Prostate gland (tissue), 2 donors: Measurements from ENCODE around the gene UBL4A. TPM values are rescaled to one million over a fixed set of nuclear protein-coding genes. Genes with fewer than 3 reads are reported as not detected.

ENCODE experiments used
- DNase-seq: peaks from one replicate; pipeline ENCODE4 v3.0.0-alpha.2; 2019; ENCODE audit warnings: low spot score
- H3K27ac ChIP-seq, 2 donors: fragments of 200-600 bp; sonication (generic); 2 replicates each; pipeline ENCODE4 v1.5.1; 2017 to 2019
- H3K27me3 ChIP-seq: fragments of 200-600 bp; sonication (generic); replicated peaks from 2 replicates; pipeline ENCODE4 v1.5.1; 2019; ENCODE audit not compliant: insufficient read depth
- H3K36me3 ChIP-seq, 2 donors: fragments of 200-600 bp; sonication (generic); 1 replicate in 1 of 2; 2 replicates in 1 of 2; pipeline versions ENCODE4 v1.5.1 to v1.8.1; 2017 to 2019
- H3K4me1 ChIP-seq: fragments of 200-600 bp; sonication (generic); replicated peaks from 2 replicates; pipeline ENCODE4 v1.5.1; 2019
- H3K4me3 ChIP-seq, 2 donors: fragments of 200-600 bp; sonication (generic); 2 replicates each; pipeline ENCODE4 v1.5.1; 2017 to 2019
- H3K9me3 ChIP-seq: fragments of 200-600 bp; sonication (generic); 2 replicates; pipeline ENCODE4 v1.5.1; 2017
- POLR2A ChIP-seq: fragments of 450-650 bp; IDR thresholded peaks from one replicate; pipeline ENCODE4 v1.6.1; 2016; ENCODE audit warnings: antibody characterized with exemption, mild to moderate bottlenecking
- POLR2AphosphoS5 ChIP-seq: sonication (generic); formaldehyde crosslinking; IDR thresholded peaks from one replicate; pipeline ENCODE4 v1.6.1; 2017; ENCODE audit warnings: antibody characterized with exemption
- WGBS: methylation state at CpG from one replicate; pipeline ENCODE4 v1.1.5; 2018; 5-methylcytosine and 5-hydroxymethylcytosine counted together
- intact Hi-C: fragments of 100-400 bp; cut with DNase I; formaldehyde crosslinking; loops from one replicate; pipeline ENCODE4 v1.14.2; 2022
- total RNA-seq, 2 donors: library from RNA; depleted of rRNA; stranded (reverse); fragments of >200 nt; gene quantifications; one replicate each; pipeline ENCODE4 v1.1.0, GENCODE V29; 2016
- TF ChIP-seq, protein P1 (sequence below), 4 experiments: fragments of 200-600 bp in 2 of 4; fragments of 450-650 bp in 2 of 4; sonication (generic) in 2 of 4; IDR thresholded peaks; 1 replicate in 3 of 4; 2 replicates in 1 of 4; pipeline ENCODE4 v1.5.1; 2016 to 2019; ENCODE audit warnings: antibody characterized with exemption in 4 of 4, mild to moderate bottlenecking in 2 of 4, moderate library complexity in 2 of 4

UBL4A gene
- total RNA-seq, 2 donors from 2014 or later, result 31.9 to 53.7 TPM

DNA sequence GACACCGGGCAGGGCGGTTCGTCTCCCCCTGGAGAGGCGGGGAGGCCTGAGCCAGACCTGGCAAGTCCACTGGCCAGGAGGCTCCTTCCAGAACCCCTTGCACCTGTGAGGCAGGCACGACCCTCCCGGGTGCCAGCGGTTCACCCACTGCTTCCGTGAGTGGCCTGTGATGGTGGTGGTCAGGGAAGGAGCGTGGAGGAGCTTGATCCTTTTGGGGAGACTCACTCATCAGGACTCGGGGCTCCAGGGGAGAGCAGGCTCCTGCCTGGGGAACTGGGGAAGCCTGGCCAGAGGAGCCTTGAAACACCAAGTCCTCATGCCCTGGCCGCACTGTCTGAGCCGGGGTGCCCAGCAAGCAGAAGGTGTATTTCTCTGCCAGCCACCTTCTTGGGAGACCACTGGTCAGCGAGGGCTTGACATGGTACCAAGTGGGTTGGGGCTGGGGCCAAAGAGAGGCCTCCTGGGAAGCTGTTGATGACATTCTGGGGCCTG, 41.6 kb downstream of the UBL4A start:
- Histone ChIP-seq H3K27ac (peak overlapping the region; percentile 88 to 89), H3K27me3 (no peaks in the 10 kb centered on the region), H3K4me3 (peak overlapping the region; percentile 38 to 48), H3K9me3 (no peaks in the 10 kb centered on the region), H3K4me1 (no peaks in the 10 kb centered on the region), H3K36me3 (no peaks in the 10 kb centered on the region)
- DNase-seq, result no peak
- TF ChIP-seq POLR2A (no peak), POLR2AphosphoS5 (no peak)
- TF ChIP-seq, protein P1, sequence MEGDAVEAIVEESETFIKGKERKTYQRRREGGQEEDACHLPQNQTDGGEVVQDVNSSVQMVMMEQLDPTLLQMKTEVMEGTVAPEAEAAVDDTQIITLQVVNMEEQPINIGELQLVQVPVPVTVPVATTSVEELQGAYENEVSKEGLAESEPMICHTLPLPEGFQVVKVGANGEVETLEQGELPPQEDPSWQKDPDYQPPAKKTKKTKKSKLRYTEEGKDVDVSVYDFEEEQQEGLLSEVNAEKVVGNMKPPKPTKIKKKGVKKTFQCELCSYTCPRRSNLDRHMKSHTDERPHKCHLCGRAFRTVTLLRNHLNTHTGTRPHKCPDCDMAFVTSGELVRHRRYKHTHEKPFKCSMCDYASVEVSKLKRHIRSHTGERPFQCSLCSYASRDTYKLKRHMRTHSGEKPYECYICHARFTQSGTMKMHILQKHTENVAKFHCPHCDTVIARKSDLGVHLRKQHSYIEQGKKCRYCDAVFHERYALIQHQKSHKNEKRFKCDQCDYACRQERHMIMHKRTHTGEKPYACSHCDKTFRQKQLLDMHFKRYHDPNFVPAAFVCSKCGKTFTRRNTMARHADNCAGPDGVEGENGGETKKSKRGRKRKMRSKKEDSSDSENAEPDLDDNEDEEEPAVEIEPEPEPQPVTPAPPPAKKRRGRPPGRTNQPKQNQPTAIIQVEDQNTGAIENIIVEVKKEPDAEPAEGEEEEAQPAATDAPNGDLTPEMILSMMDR (IDR thresholded peaks at IDR 0.05), result no peak
- intact Hi-C loops, result no loop called here
- 49% methylated on average over 10 of the region's 13 CpGs for WGBS

DNA sequence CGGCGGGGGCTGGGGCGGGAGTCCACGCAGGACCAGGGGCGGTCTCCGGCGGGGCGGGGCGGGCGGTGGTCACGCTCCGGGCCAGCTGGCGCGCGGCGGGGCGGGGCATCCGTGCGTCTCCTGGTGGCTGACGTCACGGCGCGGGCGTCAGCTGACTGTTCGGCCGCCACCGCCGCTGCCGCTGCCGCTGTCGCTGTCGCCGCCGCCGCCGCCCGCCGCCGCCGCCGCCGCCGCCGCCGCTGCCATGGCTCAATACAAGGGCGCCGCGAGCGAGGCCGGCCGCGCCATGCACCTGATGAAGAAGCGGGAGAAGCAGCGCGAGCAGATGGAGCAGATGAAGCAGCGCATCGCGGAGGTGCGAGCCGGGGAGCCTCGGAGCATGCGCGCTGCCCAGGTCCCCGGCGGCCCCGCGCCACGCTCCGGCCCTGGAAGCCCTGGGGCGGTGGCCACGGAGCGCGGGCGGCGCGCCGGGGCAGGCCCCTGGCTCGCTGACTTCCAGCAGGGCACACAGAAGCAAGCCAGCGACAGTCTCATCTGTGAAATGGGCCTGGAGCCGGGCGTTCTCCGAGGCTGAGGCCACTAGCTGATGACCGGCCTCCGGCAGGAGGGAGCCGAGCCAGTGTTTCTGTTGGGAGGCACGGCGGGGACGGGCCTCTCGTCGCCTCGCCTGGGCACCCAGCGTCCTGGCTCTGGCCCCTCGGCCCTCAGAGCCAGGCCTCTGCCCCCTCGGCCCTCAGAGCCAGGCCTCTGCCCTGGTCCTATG, 42.2 kb downstream of the UBL4A start, which contains the start of gene FAM50A:
FAM50A (plus strand) TSS at position 150 of the 763 bp plus-strand sequence; CDS start at position 245, 95 bp downstream.
- H3K9me3 ChIP-seq, result no peaks in the 10 kb centered on the region
- H3K4me3 ChIP-seq, result peak within 1 kb of the TSS; percentile 38 to 48
- peak within 1 kb of the TSS; percentile 88 to 89 for H3K27ac ChIP-seq
- no peaks in the 10 kb centered on the region for H3K4me1 ChIP-seq
- no peaks in the 10 kb centered on the region for H3K27me3 ChIP-seq
- H3K36me3 ChIP-seq, result no peaks in the 10 kb centered on the region
- intact Hi-C loops, result no loop called here
- peak; percentile 67 for DNase-seq
- TF ChIP-seq, protein P1 (IDR thresholded peaks at IDR 0.05), result peak in 1 of 4 experiments; percentile 26
- TF ChIP-seq POLR2AphosphoS5 (no peak), POLR2A (peak; percentile 20)
- WGBS, result 3% methylated on average over 7 of the region's 94 CpGs

DNA sequence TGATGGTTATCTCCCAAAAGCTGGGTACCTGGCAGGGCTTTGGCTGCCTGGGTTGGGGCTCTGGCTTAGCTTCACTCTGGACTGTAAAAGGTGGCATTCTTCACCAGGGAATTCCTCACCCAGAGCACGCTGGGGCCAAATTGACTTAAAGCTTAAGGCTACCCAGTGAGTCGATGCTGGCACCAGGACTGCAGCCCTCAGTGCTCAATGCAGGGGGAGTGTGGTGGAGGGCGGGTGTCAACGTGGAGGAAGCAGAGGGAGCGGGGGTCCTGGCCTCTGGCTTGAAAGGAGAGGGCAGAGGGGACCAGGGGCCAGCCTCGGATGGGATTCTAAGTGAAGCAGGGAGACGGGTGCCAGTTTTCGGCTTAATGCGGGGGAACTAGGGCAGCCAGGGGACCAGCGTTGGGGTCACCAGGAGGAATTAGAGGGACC, 42.9 kb downstream of the UBL4A start:
- WGBS, result 7% methylated on average over 10 of the region's 10 CpGs
- Histone ChIP-seq H3K4me3 (peak overlapping the region; percentile 38 to 48), H3K27ac (peak overlapping the region; percentile 88 to 89), H3K36me3 (no peaks in the 10 kb centered on the region), H3K9me3 (no peaks in the 10 kb centered on the region), H3K27me3 (no peaks in the 10 kb centered on the region), H3K4me1 (no peaks in the 10 kb centered on the region)
- no peak for DNase-seq
- TF ChIP-seq POLR2A (no peak), POLR2AphosphoS5 (no peak)
- TF ChIP-seq, protein P1 (IDR thresholded peaks at IDR 0.05), result no peak
- intact Hi-C loops, result no loop called here

DNA sequence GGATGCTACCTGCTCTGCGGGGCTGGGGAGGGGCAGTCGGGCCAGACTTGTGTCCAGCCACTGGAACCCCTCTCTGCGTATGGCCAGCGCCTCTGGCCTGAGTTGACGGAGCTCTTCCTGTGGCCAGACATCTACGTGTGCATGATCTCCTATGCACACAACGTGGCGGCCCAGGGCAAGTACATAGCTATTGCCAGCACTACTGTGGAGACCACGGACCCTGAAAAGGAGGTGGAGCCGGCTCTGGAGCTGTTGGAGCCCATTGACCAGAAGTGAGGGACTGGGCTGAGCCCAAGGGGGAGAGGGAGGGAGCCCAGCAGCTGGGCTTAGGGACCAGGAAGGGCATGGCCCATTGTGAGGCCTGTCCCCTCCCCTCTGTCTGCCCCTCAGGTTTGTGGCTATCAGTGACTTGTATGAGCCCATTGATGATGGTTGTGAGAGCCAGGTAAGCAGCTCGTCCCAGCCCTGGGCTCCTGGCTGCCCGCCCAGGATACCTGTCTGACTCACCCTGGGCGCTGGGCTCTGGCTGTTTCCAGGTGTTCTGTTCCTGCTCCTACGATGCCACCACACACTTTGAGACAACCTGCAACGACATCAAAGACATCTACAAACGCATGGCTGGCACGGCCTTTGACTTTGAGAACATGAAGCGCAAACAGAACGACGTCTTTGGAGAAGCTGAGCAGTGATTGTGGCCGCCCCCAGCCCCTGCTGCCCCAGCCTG, 44.3 kb downstream of the UBL4A start:
- H3K4me1 ChIP-seq, result no peaks in the 10 kb centered on the region
- H3K27ac ChIP-seq, result no peak overlapping the region
- no peaks in the 10 kb centered on the region for H3K27me3 ChIP-seq
- 63% methylated on average over 20 of the region's 21 CpGs for WGBS
- TF ChIP-seq POLR2A, result no peak
- TF ChIP-seq, protein P1 (IDR thresholded peaks at IDR 0.05), result no peak
- no peak for TF ChIP-seq POLR2AphosphoS5
- no peaks in the 10 kb centered on the region for H3K36me3 ChIP-seq
- intact Hi-C loops, result no loop called here
- DNase-seq, result peak; percentile 40
- H3K9me3 ChIP-seq, result no peaks in the 10 kb centered on the region
- H3K4me3 ChIP-seq, result no peak overlapping the region
